H1 (cell line): ENCODE results near the gene TRIM67. TPM values are rescaled to one million over a fixed set of nuclear protein-coding genes. Genes with fewer than 3 reads are reported as not detected.

Source experiments
- CTCF ChIA-PET: fragments of 300-600 bp; sonication (Branson Sonifier 250); formaldehyde crosslinking; loops from one replicate; lab custom pipeline; 2021; ENCODE audit not compliant: partially characterized antibody; lab: Charles Lee
- POLR2A ChIA-PET: fragments of 300-600 bp; sonication (Branson Sonifier 250); formaldehyde crosslinking; loops from one replicate; lab custom pipeline; 2021; ENCODE audit warnings: inconsistent platforms; ENCODE audit not compliant: partially characterized antibody; lab: Charles Lee
- DNase-seq, 2 experiments: peaks; one replicate each; pipeline versions ENCODE4 v3.0.0 to v3.0.0-alpha.2; 2010 to 2022; ENCODE audit warnings: low spot score in 2 of 2, low read depth in 1 of 2, mixed read lengths in 1 of 2
- FAIRE-seq: peaks from 2 replicates; lab custom pipeline; 2011; peaks lifted over from hg19 to GRCh38; lab: Jason Lieb, UNC
- H2AFZ ChIP-seq: 2 replicates; pipeline ENCODE4 v1.8.1; 2012; ENCODE audit warnings: low read length, inconsistent platforms
- H2AK5ac ChIP-seq: 2 replicates; pipeline ENCODE4 v1.6.1; 2013; ENCODE audit warnings: low read depth, low read length
- H2BK120ac ChIP-seq: replicated peaks from 2 replicates; pipeline ENCODE3; 2013; ENCODE audit warnings: low read depth, low read length, inconsistent platforms
- H2BK12ac ChIP-seq: 2 replicates; pipeline ENCODE4 v1.6.1; 2013; ENCODE audit warnings: low read depth, low read length
- H2BK15ac ChIP-seq: 2 replicates; pipeline ENCODE4 v1.6.1; 2013; ENCODE audit warnings: low read length
- H2BK20ac ChIP-seq: 2 replicates; pipeline ENCODE4 v1.6.1; 2013; ENCODE audit warnings: low read length
- H2BK5ac ChIP-seq: 2 replicates; pipeline ENCODE4 v1.6.1; 2013; ENCODE audit warnings: low read depth, low read length
- H3K14ac ChIP-seq: 2 replicates; pipeline ENCODE4 v1.6.1; 2013; ENCODE audit warnings: inconsistent platforms; ENCODE audit not compliant: insufficient read length
- H3K18ac ChIP-seq: 2 replicates; pipeline ENCODE4 v1.6.1; 2013; ENCODE audit warnings: low read length; ENCODE audit errors: extremely low read depth
- H3K23ac ChIP-seq: 2 replicates; pipeline ENCODE4 v1.6.1; 2013; ENCODE audit warnings: inconsistent platforms; ENCODE audit not compliant: insufficient read length
- H3K23me2 ChIP-seq: 2 replicates; pipeline ENCODE4 v1.6.1; 2013; ENCODE audit warnings: low read depth, low read length
- H3K27ac ChIP-seq: 2 replicates; pipeline ENCODE4 v1.6.1; 2011; ENCODE audit warnings: low read depth, low read length, inconsistent platforms
- H3K27me3 ChIP-seq, 4 experiments: replicated peaks in 1 of 4; 1 replicate in 1 of 4; 2 replicates in 3 of 4; pipeline versions ENCODE4 v1.6.1 to v1.8.1; 2011 to 2013; ENCODE audit warnings: low read length in 3 of 4, mild to moderate bottlenecking in 3 of 4, inconsistent platforms in 2 of 4, mixed read lengths in 2 of 4, moderate library complexity in 1 of 4; ENCODE audit not compliant: control insufficient read depth in 3 of 4, insufficient read depth in 3 of 4; ENCODE audit errors: extremely low read depth in 1 of 4
- H3K36me3 ChIP-seq, 4 experiments: 2 replicates each; pipeline versions ENCODE4 v1.6.1 to v1.8.1; 2011 to 2013; ENCODE audit warnings: mild to moderate bottlenecking in 4 of 4, low read length in 3 of 4, moderate library complexity in 2 of 4, control low read depth in 1 of 4, inconsistent platforms in 1 of 4; ENCODE audit not compliant: insufficient read depth in 4 of 4, control insufficient read depth in 2 of 4
- H3K4ac ChIP-seq: replicated peaks from 2 replicates; pipeline ENCODE3; 2013; ENCODE audit warnings: low read length, low read depth, mixed read lengths, inconsistent platforms; ENCODE audit not compliant: insufficient read length
- H3K4me1 ChIP-seq, 4 experiments: replicated peaks in 1 of 4; 1 replicate in 1 of 4; 2 replicates in 3 of 4; pipeline versions ENCODE4 v1.6.1 to v1.8.1; 2011 to 2013; ENCODE audit warnings: low read length in 3 of 4, inconsistent platforms in 2 of 4, mixed read lengths in 1 of 4; ENCODE audit not compliant: insufficient read depth in 4 of 4, control insufficient read depth in 3 of 4
- H3K4me2 ChIP-seq, 2 experiments: 2 replicates each; pipeline versions ENCODE4 v1.6.1 to v1.8.1; 2011 to 2013; ENCODE audit warnings: low read depth in 2 of 2, low read length in 2 of 2, control low read depth in 1 of 2, inconsistent platforms in 1 of 2, mild to moderate bottlenecking in 1 of 2; ENCODE audit not compliant: insufficient read depth in 1 of 2
- H3K4me3 ChIP-seq, 4 experiments: fragments of 200-600, 300-600 bp in 1 of 4; sonication (generic), shearing (Covaris generic), sonication (Bioruptor Twin) in 1 of 4; 2 replicates each; pipeline versions ENCODE4 v1.5.1 to v1.8.1; 2011 to 2016; ENCODE audit warnings: low read length in 4 of 4, low read depth in 3 of 4, control low read depth in 2 of 4, inconsistent platforms in 2 of 4, mild to moderate bottlenecking in 2 of 4, mixed read lengths in 1 of 4, moderate library complexity in 1 of 4; ENCODE audit not compliant: insufficient read depth in 2 of 4; ENCODE audit errors: extremely low read depth in 1 of 4
- H3K56ac ChIP-seq: replicated peaks from 2 replicates; pipeline ENCODE3; 2013; ENCODE audit warnings: low read depth, mild to moderate bottlenecking, mixed read lengths, low read length, inconsistent platforms; ENCODE audit not compliant: insufficient read length
- H3K79me1 ChIP-seq: 2 replicates; pipeline ENCODE4 v1.6.1; 2013; ENCODE audit warnings: low read depth, low read length, control low read depth
- H3K79me2 ChIP-seq, 2 experiments: 2 replicates each; pipeline versions ENCODE4 v1.6.1 to v1.8.1; 2012 to 2013; ENCODE audit warnings: low read length in 2 of 2, mild to moderate bottlenecking in 2 of 2, inconsistent platforms in 1 of 2; ENCODE audit not compliant: insufficient read depth in 2 of 2, control insufficient read depth in 1 of 2
- H3K9ac ChIP-seq, 4 experiments: replicated peaks in 1 of 4; 1 replicate in 1 of 4; 2 replicates in 3 of 4; pipeline versions ENCODE4 v1.6.1 to v1.8.1; 2011 to 2013; ENCODE audit warnings: low read depth in 3 of 4, low read length in 3 of 4, control low read depth in 2 of 4, mild to moderate bottlenecking in 2 of 4, moderate library complexity in 2 of 4, inconsistent platforms in 1 of 4; ENCODE audit errors: extremely low read depth in 1 of 4
- H3K9me3 ChIP-seq, 2 experiments: 2 replicates each; pipeline versions ENCODE4 v1.6.1 to v1.8.1; 2012 to 2013; ENCODE audit warnings: mild to moderate bottlenecking in 2 of 2, moderate library complexity in 2 of 2, control low read depth in 1 of 2, inconsistent platforms in 1 of 2, low read depth in 1 of 2, low read length in 1 of 2, mixed read lengths in 1 of 2; ENCODE audit not compliant: insufficient read depth in 2 of 2
- H4K20me1 ChIP-seq, 2 experiments: replicated peaks in 1 of 2; 2 replicates each; pipeline versions ENCODE3 to v1.8.1; 2011 to 2013; ENCODE audit warnings: inconsistent platforms in 2 of 2, low read length in 2 of 2, mild to moderate bottlenecking in 1 of 2; ENCODE audit not compliant: insufficient read depth in 2 of 2, control insufficient read depth in 1 of 2
- H4K5ac ChIP-seq: 2 replicates; pipeline ENCODE4 v1.6.1; 2013; ENCODE audit warnings: low read length, low read depth, mixed read lengths, inconsistent platforms; ENCODE audit not compliant: insufficient read length
- H4K8ac ChIP-seq: 2 replicates; pipeline ENCODE4 v1.8.0; 2013; ENCODE audit warnings: mild to moderate bottlenecking, moderate library complexity, low read length, inconsistent platforms; ENCODE audit not compliant: insufficient read depth; ENCODE audit errors: extremely low read depth
- H4K91ac ChIP-seq: replicated peaks from 2 replicates; pipeline ENCODE3; 2013; ENCODE audit warnings: low read length, mixed read lengths, inconsistent platforms; ENCODE audit not compliant: insufficient read length
- CHD2 ChIP-seq: IDR thresholded peaks from 2 replicates; pipeline ENCODE4 v1.6.1; 2012; ENCODE audit warnings: low read length, improper control_type of control experiment
- HDAC6 ChIP-seq: IDR thresholded peaks from one replicate; pipeline ENCODE4 v1.7.1; 2012; ENCODE audit warnings: low read depth, mild to moderate bottlenecking, inconsistent platforms, low read length, moderate library complexity
- KDM5A ChIP-seq: fragments of 200-600 bp; IDR thresholded peaks from 2 replicates; pipeline ENCODE4 v1.7.1; 2012; ENCODE audit warnings: mild to moderate bottlenecking, low read length, inconsistent platforms, mixed read lengths
- MAFK ChIP-seq: IDR thresholded peaks from 2 replicates; pipeline ENCODE4 v1.6.1; 2012; ENCODE audit warnings: low read depth, mild to moderate bottlenecking, improper control_type of control experiment, low read length
- RAD21 ChIP-seq, 2 experiments: IDR thresholded peaks in 1 of 2; conservative IDR thresholded peaks in 1 of 2; 2 replicates each; pipeline ENCODE4 v1.6.1; 2011; ENCODE audit warnings: low read depth in 2 of 2, low read length in 2 of 2, improper control_type of control experiment in 1 of 2, inconsistent platforms in 1 of 2, mild to moderate bottlenecking in 1 of 2, moderate library complexity in 1 of 2
- TAF1 ChIP-seq: IDR thresholded peaks from 2 replicates; pipeline ENCODE4 v1.6.1; 2011; ENCODE audit warnings: mild to moderate bottlenecking, low read depth, low read length
- TAF7 ChIP-seq: optimal IDR thresholded peaks from 2 replicates; pipeline ENCODE3; 2011; ENCODE audit warnings: low read depth, mild to moderate bottlenecking, inconsistent platforms, low read length, moderate library complexity, borderline replicate concordance
- WGBS, 2 experiments: shearing (Covaris generic) in 1 of 2; methylation state at CpG; one replicate each; pipeline versions ENCODE4 v1.1.6 to v1.1.7; 2013 to 2015; ENCODE audit warnings: low lambda C conversion rate in 2 of 2, mixed read lengths in 2 of 2, inconsistent platforms in 1 of 2, low coverage in 1 of 2, missing lambda C conversion rate in 1 of 2; ENCODE audit not compliant: insufficient replicate concordance in 2 of 2, insufficient coverage in 1 of 2, insufficient read length in 1 of 2; ENCODE audit errors: extremely low coverage in 1 of 2, missing lambda C conversion rate in 1 of 2; 5-methylcytosine and 5-hydroxymethylcytosine counted together
- polyA plus RNA-seq, 7 experiments: library from polyadenylated mRNA; depleted of rRNA in 3 of 7; stranded (reverse) in 5 of 7; unstranded in 2 of 7; fragments of >200 nt in 5 of 7; fragments of 200-250 nt in 2 of 7; gene quantifications; 1 replicate in 5 of 7; 2 replicates in 1 of 7; 4 replicates in 1 of 7; pipeline versions ENCODE4 v1.2.1 to v1.2.3, GENCODE V29; 2011 to 2013; ENCODE audit warnings: missing spikeins in 2 of 7, mixed read lengths in 2 of 7
- total RNA-seq: library from RNA; stranded (reverse); fragmentation: NEBNext Ultra II Directional; extraction: Animal tissue kit (Norgen Biotek cat#: 25700); gene quantifications from 2 replicates; pipeline ENCODE4 v1.2.1, GENCODE V29; 2021

TRIM67 gene
- total and polyA plus RNA-seq, 2 of the 8 experiments (the other 6 are each of a cell fraction or from before 2014, with no cell fraction given): under 0.01 TPM; not detected in 1

- Histone ChIP-seq H3K14ac (no peak overlapping the region), H3K36me3 (no peaks in the 10 kb centered on the region), H2AFZ (no peak overlapping the region), H3K27ac (no peak overlapping the region), H3K9ac (no peak overlapping the region), H2BK120ac (no peak overlapping the region), H3K4ac (no peak overlapping the region), H2BK12ac (no peak overlapping the region), H4K8ac (no peak overlapping the region), H3K27me3 (peaks cover 15 to 24% (median 20%) of the 10 kb centered on the region in 4 experiments), H3K23ac (no peak overlapping the region), H4K20me1 (peaks cover 0 to 9% of the 10 kb centered on the region in 2 experiments), H3K23me2 (no peaks in the 10 kb centered on the region), H3K4me1 (peaks cover 0 to 2% (median 0%) of the 10 kb centered on the region in 4 experiments; a peak in 3 of 7 replicates), H2AK5ac (no peak overlapping the region), H3K79me1 (no peaks in the 10 kb centered on the region), H3K56ac (no peak overlapping the region), H4K5ac (no peak overlapping the region), H4K91ac (no peak overlapping the region), H3K79me2 (no peaks in the 10 kb centered on the region), H2BK15ac (no peak overlapping the region), H2BK5ac (no peak overlapping the region), H3K9me3 (no peaks in the 10 kb centered on the region), H3K4me3 (no peak overlapping the region), H2BK20ac (no peak overlapping the region), H3K4me2 (no peak overlapping the region), H3K18ac (no peak overlapping the region)
- FAIRE-seq: no peak
- TF ChIP-seq CHD2 (no peak), TAF7 (no peak), MAFK (no peak), KDM5A (no peak), TAF1 (no peak), RAD21 (IDR thresholded peaks at IDR 0.05 in 1 of 2, conservative IDR thresholded peaks at IDR 0.05 in 1 of 2; ENCODE audit: low read depth in 2 of 2, low read length in 2 of 2) (no peak), HDAC6 (no peak)
- CTCF ChIA-PET: interaction anchor here (0.6 to 4.0 kb wide), 7 partner anchors 33 to 411 kb away, joined by 3 to 24 read pairs (median 5); partner anchors contain the start of gene TRIM67
- WGBS, 2 experiments: 90% methylated on average over 14 of the region's 14 CpGs; no CpG with 5 or more reads in 1 of the 2 experiments
- POLR2A ChIA-PET: no interaction called here
- no peak for DNase-seq
These were observed 47.1 kb downstream of the TRIM67 start for GRCh38 chr1:231208980-231209379.
